Measurements from ENCODE around the gene SIX5.

The SIX5 gene

DNA sequence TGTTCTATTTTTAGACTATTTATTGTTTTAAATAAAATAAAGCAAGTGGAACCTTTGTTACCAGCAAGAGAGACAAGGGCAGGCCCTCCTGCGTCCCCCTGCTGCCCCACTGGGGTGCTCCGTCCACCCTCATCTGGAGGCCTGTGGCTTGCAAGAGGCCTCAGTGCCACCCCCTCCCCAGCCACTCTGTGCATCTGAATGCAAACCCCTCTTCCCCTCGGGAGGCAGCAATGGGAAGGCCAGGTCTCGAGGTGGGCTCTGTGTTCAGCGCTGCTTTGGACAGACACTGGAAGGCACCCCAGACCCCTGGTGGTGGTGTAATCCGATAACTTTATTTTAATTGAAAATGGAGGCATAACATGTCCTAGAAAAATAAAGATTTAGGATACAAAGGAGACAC lies 4.6 kb downstream of the SIX5 start:
- TF ChIP-seq, protein P1, sequence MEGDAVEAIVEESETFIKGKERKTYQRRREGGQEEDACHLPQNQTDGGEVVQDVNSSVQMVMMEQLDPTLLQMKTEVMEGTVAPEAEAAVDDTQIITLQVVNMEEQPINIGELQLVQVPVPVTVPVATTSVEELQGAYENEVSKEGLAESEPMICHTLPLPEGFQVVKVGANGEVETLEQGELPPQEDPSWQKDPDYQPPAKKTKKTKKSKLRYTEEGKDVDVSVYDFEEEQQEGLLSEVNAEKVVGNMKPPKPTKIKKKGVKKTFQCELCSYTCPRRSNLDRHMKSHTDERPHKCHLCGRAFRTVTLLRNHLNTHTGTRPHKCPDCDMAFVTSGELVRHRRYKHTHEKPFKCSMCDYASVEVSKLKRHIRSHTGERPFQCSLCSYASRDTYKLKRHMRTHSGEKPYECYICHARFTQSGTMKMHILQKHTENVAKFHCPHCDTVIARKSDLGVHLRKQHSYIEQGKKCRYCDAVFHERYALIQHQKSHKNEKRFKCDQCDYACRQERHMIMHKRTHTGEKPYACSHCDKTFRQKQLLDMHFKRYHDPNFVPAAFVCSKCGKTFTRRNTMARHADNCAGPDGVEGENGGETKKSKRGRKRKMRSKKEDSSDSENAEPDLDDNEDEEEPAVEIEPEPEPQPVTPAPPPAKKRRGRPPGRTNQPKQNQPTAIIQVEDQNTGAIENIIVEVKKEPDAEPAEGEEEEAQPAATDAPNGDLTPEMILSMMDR (IDR thresholded peaks at IDR 0.05; ENCODE audit: borderline replicate concordance, insufficient read depth, low read depth, low read length): no peak

DNA sequence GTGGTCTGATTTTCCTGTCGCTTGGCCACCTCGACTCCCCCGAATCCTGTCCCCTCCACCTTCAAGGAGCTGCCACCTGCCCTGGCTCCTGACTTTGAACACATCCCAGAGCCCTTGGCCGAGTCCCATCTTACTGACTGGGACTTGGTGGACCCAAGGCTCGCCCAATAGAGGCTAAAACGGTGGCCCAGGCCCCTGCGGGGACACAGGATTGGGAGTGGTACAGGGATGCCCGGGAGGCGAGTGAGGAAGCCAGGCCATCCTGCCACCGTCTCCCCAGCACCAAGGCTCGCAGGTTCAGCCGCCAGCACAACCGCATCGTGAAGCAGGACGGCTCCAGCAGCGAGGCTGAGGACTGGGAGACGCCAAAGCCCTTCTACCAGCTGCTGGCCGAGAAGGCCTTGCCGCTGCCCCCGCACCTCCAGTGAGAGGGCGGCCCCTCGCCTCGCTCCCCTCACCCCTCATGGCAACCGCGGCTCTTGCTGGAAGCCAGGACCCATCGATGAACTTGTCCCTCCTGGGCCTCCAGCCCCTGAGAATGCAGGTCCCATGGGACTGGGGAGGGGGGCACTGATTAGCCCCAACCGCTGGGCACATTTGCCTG lies 5.3 kb downstream of the SIX5 start:
- TF ChIP-seq, protein P1 (IDR thresholded peaks at IDR 0.05; ENCODE audit: borderline replicate concordance, insufficient read depth, low read depth, low read length): no peak
- no peak overlapping the region for H3K4me3 ChIP-seq (ENCODE audit: low read depth, low read length)

More for the DNA sequence above, 4.6 kb downstream of the SIX5 start:
- no peak overlapping the region for H3K4me3 ChIP-seq (ENCODE audit: low read depth, low read length)

DNA sequence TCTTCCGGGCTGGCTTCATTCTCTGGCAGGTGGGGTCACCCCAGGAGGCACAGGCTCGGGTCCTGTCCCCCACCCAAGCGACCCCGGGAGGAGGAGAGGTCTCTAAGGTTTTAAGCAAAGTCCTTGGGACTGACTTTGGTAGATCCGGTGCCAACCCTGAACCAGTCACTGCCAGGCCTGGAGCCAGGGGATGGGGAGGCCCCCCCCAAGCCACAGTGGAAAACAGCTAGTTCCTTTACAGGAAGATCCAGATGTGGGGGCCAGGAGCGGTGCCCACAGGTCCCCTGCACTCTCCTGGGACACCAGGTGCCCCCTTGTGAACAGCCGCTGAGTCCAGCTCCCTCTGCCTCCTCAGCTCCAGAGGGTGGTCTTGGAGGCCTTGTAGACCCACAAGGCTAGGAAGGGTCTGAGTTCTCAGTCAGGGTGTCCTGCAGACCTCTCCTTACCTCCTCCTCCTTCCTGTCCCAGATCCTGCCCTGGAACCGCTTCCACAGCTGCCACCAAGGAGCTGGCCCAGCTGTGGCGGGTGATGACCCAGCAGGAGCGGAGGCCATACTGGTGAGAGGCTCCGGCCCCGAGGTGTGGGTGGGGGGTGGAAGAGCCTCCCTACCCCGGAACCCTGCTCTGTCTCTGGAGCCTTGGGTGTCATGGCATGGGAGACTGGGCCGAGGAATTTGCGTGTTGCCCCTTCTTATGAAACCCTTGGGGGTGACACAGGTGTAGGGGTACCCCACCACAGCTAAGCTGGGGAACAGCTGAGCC lies 6.0 kb downstream of the SIX5 start:
- TF ChIP-seq, protein P1 (IDR thresholded peaks at IDR 0.05; ENCODE audit: borderline replicate concordance, insufficient read depth, low read depth, low read length): no peak
- H3K4me3 ChIP-seq (ENCODE audit: low read depth, low read length): no peak overlapping the region

DNA sequence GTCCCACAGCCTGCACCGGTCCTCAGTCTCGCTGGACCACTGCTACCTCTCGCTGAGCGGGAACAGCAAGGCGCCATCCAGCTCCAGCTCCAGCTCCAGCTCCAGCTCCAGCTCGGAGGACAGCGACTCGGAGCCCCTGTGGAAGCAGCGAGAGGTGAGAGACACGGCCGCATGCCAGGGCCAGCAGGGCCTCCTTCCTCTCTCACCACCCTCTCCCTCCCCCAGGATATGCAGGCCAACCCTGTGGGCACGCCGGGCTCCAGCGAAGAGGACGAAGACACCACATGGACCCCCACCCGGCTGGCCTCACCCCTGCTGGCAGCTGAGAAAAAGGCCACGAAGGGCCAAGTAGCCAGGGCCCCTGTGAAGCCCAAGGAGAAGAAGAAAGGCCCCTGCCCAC lies 7.3 kb downstream of the SIX5 start:
- TF ChIP-seq, protein P1 (IDR thresholded peaks at IDR 0.05; ENCODE audit: borderline replicate concordance, insufficient read depth, low read depth, low read length): no peak

DNA sequence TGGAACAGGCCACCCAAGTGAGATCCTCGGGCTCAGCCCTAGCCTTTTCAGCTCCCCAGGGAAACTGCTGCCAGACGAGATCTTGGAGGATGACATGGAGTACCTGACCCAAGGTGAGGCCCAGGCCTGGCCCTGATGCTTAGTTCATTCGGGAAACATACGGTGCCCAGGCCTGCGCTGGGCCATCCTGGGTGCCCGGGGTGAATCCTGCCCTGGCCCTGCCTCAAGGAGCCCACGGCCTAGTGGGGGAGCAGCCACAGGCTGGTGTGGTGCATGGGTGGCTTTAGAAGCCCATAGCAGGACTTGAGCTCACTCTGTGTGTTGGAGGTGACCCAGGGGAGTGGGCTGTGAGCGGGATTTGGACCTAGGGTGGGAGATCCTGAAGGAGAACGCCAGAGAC lies 10.1 kb downstream of the SIX5 start:
- TF ChIP-seq, protein P1 (IDR thresholded peaks at IDR 0.05; ENCODE audit: borderline replicate concordance, insufficient read depth, low read depth, low read length): no peak

More for the DNA sequence above, 7.3 kb downstream of the SIX5 start:
- no peak overlapping the region for H3K4me3 ChIP-seq (ENCODE audit: low read depth, low read length)

DNA sequence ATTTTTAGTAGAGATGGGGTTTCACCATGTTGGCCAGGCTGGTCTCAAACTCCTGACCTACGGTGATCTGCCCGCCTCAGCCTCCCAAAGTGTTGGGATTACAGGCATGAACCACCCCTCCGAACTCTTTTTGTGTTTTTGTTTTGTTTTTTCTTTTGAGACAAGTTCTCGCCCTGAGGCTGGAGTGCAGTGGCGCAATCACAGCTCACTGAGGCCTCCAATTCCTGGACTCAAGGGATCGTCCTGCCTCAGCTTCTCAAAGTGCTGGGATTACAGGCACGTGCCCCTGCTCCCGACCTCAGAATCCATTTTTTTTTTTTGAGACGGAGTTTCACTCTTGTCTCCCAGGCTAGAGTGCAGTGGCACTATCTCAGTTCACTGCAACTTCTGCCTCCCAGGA lies 11.4 kb downstream of the SIX5 start:
- TF ChIP-seq, protein P1 (IDR thresholded peaks at IDR 0.05; ENCODE audit: borderline replicate concordance, insufficient read depth, low read depth, low read length): no peak
- no peak overlapping the region for H3K4me3 ChIP-seq (ENCODE audit: low read depth, low read length)

More for the DNA sequence above, 10.1 kb downstream of the SIX5 start:
- no peak overlapping the region for H3K4me3 ChIP-seq (ENCODE audit: low read depth, low read length)

DNA sequence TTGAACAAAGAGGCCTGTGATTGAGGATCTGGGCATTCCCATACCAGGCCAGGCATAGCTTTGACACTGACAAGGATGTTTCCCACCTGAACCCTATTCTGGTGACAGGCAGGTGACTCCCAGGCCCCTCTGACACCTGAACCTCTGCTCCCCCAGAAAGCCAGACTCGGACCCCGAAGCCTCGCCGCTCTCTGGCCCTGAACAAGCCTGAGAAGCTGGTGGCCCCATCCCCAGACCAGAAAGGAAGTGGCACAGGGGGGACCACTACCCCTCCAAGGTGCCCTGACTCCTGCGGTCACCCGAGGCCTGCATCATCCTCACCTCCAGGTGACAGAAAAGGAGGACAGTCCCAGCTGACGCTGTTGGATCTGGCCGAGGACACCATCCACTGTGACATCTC lies 14.7 kb downstream of the SIX5 start:
- H3K4me3 ChIP-seq (ENCODE audit: low read depth, low read length): no peak overlapping the region
- TF ChIP-seq, protein P1 (IDR thresholded peaks at IDR 0.05; ENCODE audit: borderline replicate concordance, insufficient read depth, low read depth, low read length): no peak

All from GM12875 (cell line).